GM04504 (cell line): Measurements from ENCODE around the gene NKX2-8.
"Not testable (repeated sequence)": the region's sequence is repeated elsewhere in the genome, so short reads cannot be mapped to it uniquely, and the experiment has no call there.

ENCODE experiments used
- DNase-seq: peaks from one replicate; pipeline ENCODE4 v3.0.0-alpha.2; 2012; ENCODE audit warnings: low read depth

NKX2-8 gene

GRCh38 chr14:36580141-36580855 lies 2.1 kb downstream of the NKX2-8 start:
- no peak for DNase-seq

GRCh38 chr14:36579573-36580140 lies 2.8 kb downstream of the NKX2-8 start:
- no peak for DNase-seq

- no peak for DNase-seq
These were observed 3.3 kb downstream of the NKX2-8 start for GRCh38 chr14:36579001-36579555.

- DNase-seq = no peak
These were observed 12.3 kb downstream of the NKX2-8 start for GRCh38 chr14:36570065-36570464.

GRCh38 chr14:36556811-36557433 lies 25.5 kb downstream of the NKX2-8 start:
- DNase-seq = peak; percentile 5

- no peak for DNase-seq
These were observed 26.2 kb downstream of the NKX2-8 start for GRCh38 chr14:36555998-36556743.

GRCh38 chr14:36553656-36554260 lies 28.7 kb downstream of the NKX2-8 start:
- DNase-seq = peak; percentile 8

GRCh38 chr14:36550899-36551298 lies 31.5 kb downstream of the NKX2-8 start:
- no peak for DNase-seq

- DNase-seq = not testable (repeated sequence)
These were observed 38.1 kb downstream of the NKX2-8 start for GRCh38 chr14:36544280-36544679.

- DNase-seq = no peak
These were observed 44.4 kb downstream of the NKX2-8 start for GRCh38 chr14:36538051-36538450.
